HCT116 (cell line): ENCODE data around the gene SHROOM3. TPM values are rescaled to one million over a fixed set of nuclear protein-coding genes. Genes with fewer than 3 reads are reported as not detected.

Experiments
- ATAC-seq: fragments of 200-7000 bp; cut with Tn5 transposase; 2 replicates; pipeline ENCODE4 v1.9.1; 2020; ENCODE audit warnings: mild to moderate bottlenecking, moderate library complexity
- BruUV-seq: library from RNA; stranded (reverse); fragments of 400-500 nt; replicated peaks from 2 replicates; lab custom pipeline; 2021; lab: Mats Ljungman, UMichigan
- CTCF ChIA-PET: fragments of 300-600 bp; sonication (Branson Sonifier 250); formaldehyde crosslinking; loops from one replicate; lab custom pipeline; 2021; ENCODE audit warnings: antibody characterized with exemption; lab: Charles Lee
- POLR2A ChIA-PET: fragments of 300-600, 350-600 bp; sonication (Branson Sonifier 250); formaldehyde crosslinking; loops from one replicate; lab custom pipeline; 2021; ENCODE audit warnings: antibody characterized with exemption; lab: Charles Lee
- RAD21 ChIA-PET, 2 experiments: fragments of 300-600 bp; sonication (Branson Sonifier 250); formaldehyde crosslinking; loops; one replicate each; lab custom pipeline; 2023; ENCODE audit warnings: low total read pairs in 2 of 2; ENCODE audit not compliant: uncharacterized antibody in 2 of 2, unreplicated experiment in 2 of 2, low non-redundant PET in 1 of 2; lab: Charles Lee
- DNase-seq: peaks from one replicate; pipeline ENCODE4 v3.0.0-alpha.2; 2010; ENCODE audit warnings: low read depth, low spot score
- H2AFZ ChIP-seq: fragments of 200-600 bp; shearing (Covaris generic), sonication (generic); 2 replicates; pipeline ENCODE4 v1.6.1; 2017; ENCODE audit warnings: low read depth, mixed run types, mixed read lengths, antibody characterized with exemption, low read length; ENCODE audit not compliant: poor library complexity, severe bottlenecking
- H3K27ac ChIP-seq: 2 replicates; pipeline ENCODE4 v1.5.1; 2012; ENCODE audit warnings: low read depth, low read length
- H3K27me3 ChIP-seq: fragments of 200-600 bp; sonication (generic); 2 replicates; pipeline ENCODE4 v1.6.1; 2016; ENCODE audit warnings: mixed run types, low read length, mixed read lengths; ENCODE audit not compliant: insufficient read depth
- H3K36me3 ChIP-seq, 2 experiments: fragments of 200-500 bp in 1 of 2; fragments of 200-600 bp in 1 of 2; sonication (Bioruptor generic) in 1 of 2; sonication (generic) in 1 of 2; 2 replicates each; pipeline versions ENCODE4 v1.5.1 to v1.6.1; 2014 to 2016; ENCODE audit warnings: low read length in 2 of 2, inconsistent platforms in 1 of 2, mixed read lengths in 1 of 2, mixed run types in 1 of 2; ENCODE audit not compliant: insufficient read depth in 2 of 2, control insufficient read depth in 1 of 2
- H3K4me1 ChIP-seq, 2 experiments: fragments of 200-600 bp in 1 of 2; sonication (generic) in 1 of 2; 2 replicates each; pipeline versions ENCODE4 v1.5.1 to v1.6.1; 2012 to 2017; ENCODE audit warnings: low read length in 2 of 2, inconsistent platforms in 1 of 2, mild to moderate bottlenecking in 1 of 2, mixed read lengths in 1 of 2, mixed run types in 1 of 2, moderate library complexity in 1 of 2; ENCODE audit not compliant: insufficient read depth in 2 of 2, control insufficient read depth in 1 of 2
- H3K4me2 ChIP-seq: fragments of 200-600 bp; sonication (generic); 2 replicates; pipeline ENCODE4 v1.6.1; 2017; ENCODE audit warnings: mixed run types, low read length, mixed read lengths
- H3K4me3 ChIP-seq, 2 experiments: fragments of 200-600 bp in 1 of 2; sonication (generic) in 1 of 2; replicated peaks in 1 of 2; 2 replicates each; pipeline ENCODE4 v1.5.1; 2011 to 2016; ENCODE audit warnings: low read length in 2 of 2, control low read depth in 1 of 2, low read depth in 1 of 2, mild to moderate bottlenecking in 1 of 2, mixed read lengths in 1 of 2, mixed run types in 1 of 2
- H3K79me2 ChIP-seq: fragments of 200-600 bp; sonication (generic); 2 replicates; pipeline ENCODE4 v1.6.1; 2017; ENCODE audit warnings: mild to moderate bottlenecking, mixed run types, low read length, moderate library complexity, mixed read lengths; ENCODE audit not compliant: insufficient read depth
- H3K9ac ChIP-seq: fragments of 200-600 bp; sonication (generic); 2 replicates; pipeline ENCODE4 v1.6.1; 2016; ENCODE audit warnings: low read length, mixed read lengths
- H3K9me2 ChIP-seq: fragments of 200-600 bp; sonication (generic), shearing (Covaris generic); 2 replicates; pipeline ENCODE4 v1.6.1; 2017; ENCODE audit warnings: mixed run types, mild to moderate bottlenecking, moderate library complexity; ENCODE audit not compliant: insufficient read depth
- H3K9me3 ChIP-seq, 2 experiments: fragments of 200-500 bp in 1 of 2; fragments of 200-600 bp in 1 of 2; sonication (Bioruptor generic) in 1 of 2; sonication (generic) in 1 of 2; 2 replicates each; pipeline ENCODE4 v1.6.1; 2014 to 2017; ENCODE audit warnings: low read length in 2 of 2, mixed read lengths in 2 of 2, inconsistent platforms in 1 of 2, low read depth in 1 of 2, mild to moderate bottlenecking in 1 of 2, mixed run types in 1 of 2, moderate library complexity in 1 of 2; ENCODE audit not compliant: control insufficient read depth in 1 of 2, insufficient read depth in 1 of 2
- H4K20me1 ChIP-seq: fragments of 200-600 bp; sonication (generic), shearing (Covaris generic); 2 replicates; pipeline ENCODE4 v1.6.1; 2017; ENCODE audit warnings: mixed run types, mild to moderate bottlenecking, moderate library complexity; ENCODE audit not compliant: insufficient read depth
- CBX3 ChIP-seq: IDR thresholded peaks from 2 replicates; pipeline ENCODE4 v1.6.1; 2012; ENCODE audit warnings: low read depth
- CEBPB ChIP-seq: IDR thresholded peaks from 2 replicates; pipeline ENCODE4 v1.6.1; 2012; ENCODE audit warnings: low read depth
- ELF1 ChIP-seq: IDR thresholded peaks from 2 replicates; pipeline ENCODE4 v1.6.1; 2012; ENCODE audit warnings: low read depth, borderline replicate concordance
- EZH2phosphoT487 ChIP-seq: fragments of 200-600 bp; IDR thresholded peaks from 2 replicates; pipeline ENCODE4 v1.6.1; 2018; ENCODE audit warnings: antibody characterized with exemption, borderline replicate concordance
- FOSL1 ChIP-seq: IDR thresholded peaks from 2 replicates; pipeline ENCODE4 v1.6.1; 2012; ENCODE audit warnings: low read depth
- JUND ChIP-seq: IDR thresholded peaks from 2 replicates; pipeline ENCODE4 v1.6.1; 2012
- POLR2AphosphoS5 ChIP-seq: IDR thresholded peaks from 2 replicates; pipeline ENCODE4 v1.6.1; 2011; ENCODE audit warnings: mild to moderate bottlenecking, low read depth, low read length, moderate library complexity
- SIN3A ChIP-seq: IDR thresholded peaks from 2 replicates; pipeline ENCODE4 v1.6.1; 2012; ENCODE audit warnings: low read depth
- SP1 ChIP-seq: IDR thresholded peaks from 2 replicates; pipeline ENCODE4 v1.6.1; 2012; ENCODE audit warnings: low read depth
- SRF ChIP-seq: IDR thresholded peaks from 2 replicates; pipeline ENCODE4 v1.6.1; 2012; ENCODE audit warnings: low read depth
- TCF7L2 ChIP-seq: IDR thresholded peaks from 2 replicates; pipeline ENCODE4 v1.7.0; 2011; ENCODE audit warnings: borderline replicate concordance, inconsistent platforms; ENCODE audit not compliant: insufficient read depth, insufficient read length; ENCODE audit errors: extremely low read depth
- ZNF274 ChIP-seq: fragments of 200-500 bp; sonication (Bioruptor generic); IDR thresholded peaks from 2 replicates; pipeline ENCODE4 v1.6.1; 2014; ENCODE audit warnings: mild to moderate bottlenecking, low read depth, low read length, inconsistent platforms
- intact Hi-C: fragments of 100-400 bp; cut with micrococcal nuclease; formaldehyde crosslinking; loops from 2 replicates; pipeline ENCODE4 v1.10.0; 2022
- total RNA-seq: library from RNA; stranded (reverse); gene quantifications from one replicate; pipeline ENCODE4 v1.2.1, GENCODE V29; 2021; ENCODE audit not compliant: unreplicated experiment
- TF ChIP-seq, protein P1 (sequence below): IDR thresholded peaks from 2 replicates; pipeline ENCODE4 v1.6.1; 2012; ENCODE audit warnings: low read depth
- TF ChIP-seq, protein P2 (sequence below): IDR thresholded peaks from 2 replicates; pipeline ENCODE4 v1.6.1; 2012

The SHROOM3 gene
- total RNA-seq, 1 experiment from 2014 or later = 22.5 TPM

DNA sequence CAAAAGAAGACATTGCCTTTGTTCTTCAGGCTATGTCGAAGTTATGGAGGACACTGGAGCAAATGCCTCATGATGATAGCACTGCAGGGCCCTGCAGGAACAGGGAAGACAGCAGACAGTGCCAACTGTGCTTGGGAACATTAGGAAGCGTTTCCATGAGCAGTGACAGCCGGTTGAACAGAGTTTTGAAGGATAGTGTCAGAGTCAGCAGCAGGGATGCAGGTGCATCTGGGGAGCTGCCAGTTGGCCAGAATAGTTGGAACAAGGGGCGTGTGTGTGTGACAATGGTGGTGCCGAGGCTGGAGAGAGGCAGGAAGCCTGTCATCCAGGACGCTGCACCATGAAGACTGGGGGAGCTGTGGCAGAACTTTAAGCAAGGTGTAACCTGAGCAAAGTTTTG lies 88.6 kb downstream of the SHROOM3 start:
- CTCF ChIA-PET = interaction anchor here (1.2 kb wide), 1 partner anchor 19 kb away, joined by 3 read pairs; no protein-coding TSS in a partner anchor

More for the DNA sequence above, 88.6 kb downstream of the SHROOM3 start:
- Histone ChIP-seq H3K79me2 (no peaks in the 10 kb centered on the region), H3K27me3 (no peaks in the 10 kb centered on the region), H3K9ac (no peak overlapping the region), H3K4me1 (no peaks in the 10 kb centered on the region), H3K36me3 (no peaks in the 10 kb centered on the region), H3K4me3 (no peak overlapping the region), H3K4me2 (no peak overlapping the region), H3K9me3 (no peaks in the 10 kb centered on the region), H3K27ac (no peak overlapping the region), H4K20me1 (no peaks in the 10 kb centered on the region), H2AFZ (no peak overlapping the region), H3K9me2 (no peaks in the 10 kb centered on the region)
- no peak for TF ChIP-seq SRF
- TF ChIP-seq, protein P1, sequence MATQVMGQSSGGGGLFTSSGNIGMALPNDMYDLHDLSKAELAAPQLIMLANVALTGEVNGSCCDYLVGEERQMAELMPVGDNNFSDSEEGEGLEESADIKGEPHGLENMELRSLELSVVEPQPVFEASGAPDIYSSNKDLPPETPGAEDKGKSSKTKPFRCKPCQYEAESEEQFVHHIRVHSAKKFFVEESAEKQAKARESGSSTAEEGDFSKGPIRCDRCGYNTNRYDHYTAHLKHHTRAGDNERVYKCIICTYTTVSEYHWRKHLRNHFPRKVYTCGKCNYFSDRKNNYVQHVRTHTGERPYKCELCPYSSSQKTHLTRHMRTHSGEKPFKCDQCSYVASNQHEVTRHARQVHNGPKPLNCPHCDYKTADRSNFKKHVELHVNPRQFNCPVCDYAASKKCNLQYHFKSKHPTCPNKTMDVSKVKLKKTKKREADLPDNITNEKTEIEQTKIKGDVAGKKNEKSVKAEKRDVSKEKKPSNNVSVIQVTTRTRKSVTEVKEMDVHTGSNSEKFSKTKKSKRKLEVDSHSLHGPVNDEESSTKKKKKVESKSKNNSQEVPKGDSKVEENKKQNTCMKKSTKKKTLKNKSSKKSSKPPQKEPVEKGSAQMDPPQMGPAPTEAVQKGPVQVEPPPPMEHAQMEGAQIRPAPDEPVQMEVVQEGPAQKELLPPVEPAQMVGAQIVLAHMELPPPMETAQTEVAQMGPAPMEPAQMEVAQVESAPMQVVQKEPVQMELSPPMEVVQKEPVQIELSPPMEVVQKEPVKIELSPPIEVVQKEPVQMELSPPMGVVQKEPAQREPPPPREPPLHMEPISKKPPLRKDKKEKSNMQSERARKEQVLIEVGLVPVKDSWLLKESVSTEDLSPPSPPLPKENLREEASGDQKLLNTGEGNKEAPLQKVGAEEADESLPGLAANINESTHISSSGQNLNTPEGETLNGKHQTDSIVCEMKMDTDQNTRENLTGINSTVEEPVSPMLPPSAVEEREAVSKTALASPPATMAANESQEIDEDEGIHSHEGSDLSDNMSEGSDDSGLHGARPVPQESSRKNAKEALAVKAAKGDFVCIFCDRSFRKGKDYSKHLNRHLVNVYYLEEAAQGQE = no peak
- no peak for TF ChIP-seq FOSL1
- TF ChIP-seq ELF1 = no peak
- no peak for TF ChIP-seq SP1
- TF ChIP-seq EZH2phosphoT487 = no peak
- no peak for TF ChIP-seq POLR2AphosphoS5
- TF ChIP-seq CEBPB = no peak
- TF ChIP-seq TCF7L2 = no peak
- TF ChIP-seq CBX3 = no peak
- TF ChIP-seq, protein P2, sequence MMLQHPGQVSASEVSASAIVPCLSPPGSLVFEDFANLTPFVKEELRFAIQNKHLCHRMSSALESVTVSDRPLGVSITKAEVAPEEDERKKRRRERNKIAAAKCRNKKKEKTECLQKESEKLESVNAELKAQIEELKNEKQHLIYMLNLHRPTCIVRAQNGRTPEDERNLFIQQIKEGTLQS = no peak
- TF ChIP-seq SIN3A = no peak
- no peak for TF ChIP-seq JUND
- TF ChIP-seq ZNF274 = no peak
- ChIA-PET RAD21 (no interaction called here), POLR2A (no interaction called here)
- intact Hi-C loops = no loop called here
- DNase-seq = no peak
- BruUV-seq = no TSS peak
- no peak for ATAC-seq
